Liver (tissue), 9 donors: ENCODE results near the gene LIMS2. TPM values are rescaled to one million over a fixed set of nuclear protein-coding genes. Genes with fewer than 3 reads are reported as not detected.

Experiments used
- DNase-seq: peaks from one replicate; pipeline ENCODE4 v3.0.0-alpha.2; 2017; ENCODE audit warnings: low spot score
- H3K27ac ChIP-seq, 2 donors: one replicate each; pipeline ENCODE4 v1.7.0; 2013; ENCODE audit warnings: inconsistent platforms in 2 of 2, low read length in 2 of 2, control low read depth in 1 of 2, low read depth in 1 of 2, mild to moderate bottlenecking in 1 of 2
- H3K27me3 ChIP-seq, 4 donors: one replicate each; pipeline versions ENCODE4 v1.6.1 to v1.7.0; 2013; ENCODE audit warnings: low read length in 3 of 4, inconsistent platforms in 1 of 4, mild to moderate bottlenecking in 1 of 4, moderate library complexity in 1 of 4; ENCODE audit not compliant: control insufficient read depth in 4 of 4, insufficient read depth in 4 of 4
- H3K36me3 ChIP-seq, 4 donors: one replicate each; pipeline versions ENCODE4 v1.6.1 to v1.7.0; 2013; ENCODE audit warnings: low read length in 3 of 4, mild to moderate bottlenecking in 3 of 4, low read depth in 1 of 4, moderate library complexity in 1 of 4; ENCODE audit not compliant: control insufficient read depth in 4 of 4, insufficient read depth in 3 of 4
- H3K4me1 ChIP-seq, 4 donors: one replicate each; pipeline versions ENCODE4 v1.6.1 to v1.7.0; 2013; ENCODE audit warnings: low read length in 3 of 4, mild to moderate bottlenecking in 3 of 4, moderate library complexity in 1 of 4; ENCODE audit not compliant: control insufficient read depth in 4 of 4, insufficient read depth in 4 of 4
- H3K4me3 ChIP-seq, 3 donors: one replicate each; pipeline versions ENCODE4 v1.6.1 to v1.7.0; 2013; ENCODE audit warnings: low read length in 3 of 3, control low read depth in 1 of 3, low read depth in 1 of 3, mild to moderate bottlenecking in 1 of 3
- H3K9ac ChIP-seq, 2 donors: one replicate each; pipeline ENCODE4 v1.7.0; 2013; ENCODE audit warnings: low read length in 2 of 2, mild to moderate bottlenecking in 2 of 2, moderate library complexity in 2 of 2, control low read depth in 1 of 2, low read depth in 1 of 2
- H3K9me3 ChIP-seq, 4 donors: one replicate each; pipeline versions ENCODE4 v1.6.1 to v1.7.0; 2013; ENCODE audit warnings: low read length in 3 of 4; ENCODE audit not compliant: control insufficient read depth in 4 of 4
- EGR1 ChIP-seq, 2 donors: IDR thresholded peaks; 2 replicates each; pipeline ENCODE4 v1.6.1; 2016 to 2018; ENCODE audit warnings: antibody characterized with exemption in 2 of 2, low read depth in 2 of 2
- FOXA1 ChIP-seq: IDR thresholded peaks from 2 replicates; pipeline ENCODE4 v1.6.1; 2016; ENCODE audit warnings: antibody characterized with exemption
- FOXA2 ChIP-seq: IDR thresholded peaks from 2 replicates; pipeline ENCODE4 v1.6.1; 2016; ENCODE audit warnings: antibody characterized with exemption
- GABPA ChIP-seq, 2 donors: IDR thresholded peaks in 1 of 2; conservative IDR thresholded peaks in 1 of 2; 2 replicates each; pipeline ENCODE4 v1.6.1; 2016; ENCODE audit warnings: antibody characterized with exemption in 2 of 2, mild to moderate bottlenecking in 1 of 2, moderate library complexity in 1 of 2
- HNF4G ChIP-seq: IDR thresholded peaks from 2 replicates; pipeline ENCODE4 v1.6.1; 2016; ENCODE audit warnings: antibody characterized with exemption
- JUND ChIP-seq, 2 donors: IDR thresholded peaks; 2 replicates each; pipeline ENCODE4 v1.6.1; 2016; ENCODE audit warnings: antibody characterized with exemption in 2 of 2
- NR2F2 ChIP-seq: IDR thresholded peaks from 2 replicates; pipeline ENCODE4 v1.6.1; 2016; ENCODE audit warnings: antibody characterized with exemption
- RAD21 ChIP-seq, 2 donors: IDR thresholded peaks; 2 replicates each; pipeline ENCODE4 v1.6.1; 2016; ENCODE audit warnings: antibody characterized with exemption in 2 of 2, mild to moderate bottlenecking in 2 of 2
- TAF1 ChIP-seq: conservative IDR thresholded peaks from 2 replicates; pipeline ENCODE4 v1.6.1; 2016; ENCODE audit warnings: antibody characterized with exemption, mild to moderate bottlenecking
- WGBS: extraction: QIAGEN DNeasy Blood & Tissue Kit; methylation state at CpG from one replicate; pipeline ENCODE4 v1.1.7; 2013; 5-methylcytosine and 5-hydroxymethylcytosine counted together
- polyA plus RNA-seq, 2 donors: library from polyadenylated mRNA; stranded (reverse) in 1 of 2; unstranded in 1 of 2; fragments of 200-250 nt in 1 of 2; fragments of >200 nt in 1 of 2; fragmentation: Nextera tagmentation in 1 of 2; extraction: Ambion mirVana in 1 of 2; gene quantifications; one replicate each; pipeline versions ENCODE4 v1.2.1 to v1.2.3, GENCODE V29; 2013 to 2015
- total RNA-seq, 2 donors: library from RNA; depleted of rRNA; stranded (reverse); fragments of >200 nt; gene quantifications; one replicate each; pipeline ENCODE4 v1.2.3, GENCODE V29; 2014
- TF ChIP-seq, protein P1 (sequence below): IDR thresholded peaks from 2 replicates; pipeline ENCODE4 v1.6.1; 2016; ENCODE audit warnings: antibody characterized with exemption, mild to moderate bottlenecking
- TF ChIP-seq, protein P2 (sequence below): IDR thresholded peaks from 2 replicates; pipeline ENCODE4 v1.6.1; 2016; ENCODE audit warnings: antibody characterized with exemption
- TF ChIP-seq, protein P3 (sequence below): IDR thresholded peaks from 2 replicates; pipeline ENCODE4 v1.6.1; 2016; ENCODE audit warnings: antibody characterized with exemption
- TF ChIP-seq, protein P4 (sequence below): fragments of 150-350 bp; IDR thresholded peaks from 2 replicates; pipeline ENCODE4 v1.5.1; 2017; ENCODE audit warnings: improper control_type of control experiment, low read depth, low read length; ENCODE audit not compliant: missing input control
- donor health status: healthy.
- donor health status: healthy.
- donor health status: healthy.
- donor health status: healthy.
- donor health status: healthy.

LIMS2 gene
- total and polyA plus RNA-seq, 4 donors = 1.4 to 17.9 (median 16.1) TPM

DNA sequence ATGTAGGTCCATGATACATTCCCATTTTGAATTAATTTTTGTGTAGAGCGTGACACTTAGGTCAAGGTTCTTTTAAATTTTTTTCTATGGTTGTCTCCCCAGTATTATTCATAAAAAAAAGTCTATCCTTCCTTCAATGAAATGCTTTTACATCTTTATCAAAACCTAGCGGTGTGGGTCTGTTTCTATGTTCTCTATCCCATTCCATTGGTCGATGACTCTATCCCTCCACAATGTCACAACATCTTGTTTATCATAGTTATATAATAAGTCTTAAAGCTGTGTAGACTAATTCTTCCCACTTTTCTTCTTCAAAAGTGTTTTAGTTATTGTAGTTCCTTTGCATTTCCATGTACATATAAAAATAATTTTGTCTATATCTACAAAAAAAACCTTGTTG is 76.6 kb downstream of the LIMS2 start (continued):
- TF ChIP-seq, protein P1, sequence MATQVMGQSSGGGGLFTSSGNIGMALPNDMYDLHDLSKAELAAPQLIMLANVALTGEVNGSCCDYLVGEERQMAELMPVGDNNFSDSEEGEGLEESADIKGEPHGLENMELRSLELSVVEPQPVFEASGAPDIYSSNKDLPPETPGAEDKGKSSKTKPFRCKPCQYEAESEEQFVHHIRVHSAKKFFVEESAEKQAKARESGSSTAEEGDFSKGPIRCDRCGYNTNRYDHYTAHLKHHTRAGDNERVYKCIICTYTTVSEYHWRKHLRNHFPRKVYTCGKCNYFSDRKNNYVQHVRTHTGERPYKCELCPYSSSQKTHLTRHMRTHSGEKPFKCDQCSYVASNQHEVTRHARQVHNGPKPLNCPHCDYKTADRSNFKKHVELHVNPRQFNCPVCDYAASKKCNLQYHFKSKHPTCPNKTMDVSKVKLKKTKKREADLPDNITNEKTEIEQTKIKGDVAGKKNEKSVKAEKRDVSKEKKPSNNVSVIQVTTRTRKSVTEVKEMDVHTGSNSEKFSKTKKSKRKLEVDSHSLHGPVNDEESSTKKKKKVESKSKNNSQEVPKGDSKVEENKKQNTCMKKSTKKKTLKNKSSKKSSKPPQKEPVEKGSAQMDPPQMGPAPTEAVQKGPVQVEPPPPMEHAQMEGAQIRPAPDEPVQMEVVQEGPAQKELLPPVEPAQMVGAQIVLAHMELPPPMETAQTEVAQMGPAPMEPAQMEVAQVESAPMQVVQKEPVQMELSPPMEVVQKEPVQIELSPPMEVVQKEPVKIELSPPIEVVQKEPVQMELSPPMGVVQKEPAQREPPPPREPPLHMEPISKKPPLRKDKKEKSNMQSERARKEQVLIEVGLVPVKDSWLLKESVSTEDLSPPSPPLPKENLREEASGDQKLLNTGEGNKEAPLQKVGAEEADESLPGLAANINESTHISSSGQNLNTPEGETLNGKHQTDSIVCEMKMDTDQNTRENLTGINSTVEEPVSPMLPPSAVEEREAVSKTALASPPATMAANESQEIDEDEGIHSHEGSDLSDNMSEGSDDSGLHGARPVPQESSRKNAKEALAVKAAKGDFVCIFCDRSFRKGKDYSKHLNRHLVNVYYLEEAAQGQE = no peak
- no peak for TF ChIP-seq NR2F2
- no peak for TF ChIP-seq EGR1 (IDR thresholded peaks at IDR 0.05; ENCODE audit: low read depth in 2 of 2)

DNA sequence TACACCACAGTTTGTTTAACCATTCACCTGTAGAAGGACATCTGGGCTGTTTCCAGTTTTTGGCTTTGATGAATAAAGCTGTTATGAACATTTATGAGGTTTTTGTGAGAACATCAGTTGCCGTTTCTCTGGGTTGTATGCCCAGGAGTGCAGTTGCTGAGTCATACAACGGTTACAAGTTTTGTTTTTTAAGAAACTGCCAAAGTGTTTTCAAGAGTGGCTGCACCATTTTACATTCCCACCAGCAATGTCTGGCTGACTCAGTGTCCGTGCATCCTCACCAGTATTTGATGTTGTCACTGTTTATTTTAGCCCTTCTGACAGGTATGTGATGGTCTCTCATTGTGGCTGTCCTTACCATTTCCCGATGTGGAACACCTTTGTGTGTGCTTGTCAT is 77.3 kb downstream of the LIMS2 start:
- H3K36me3 ChIP-seq = no peaks in the 10 kb centered on the region
- TF ChIP-seq FOXA2 = no peak
- no peak for TF ChIP-seq GABPA (IDR thresholded peaks at IDR 0.05 in 1 of 2, conservative IDR thresholded peaks at IDR 0.05 in 1 of 2)
- TF ChIP-seq, protein P2, sequence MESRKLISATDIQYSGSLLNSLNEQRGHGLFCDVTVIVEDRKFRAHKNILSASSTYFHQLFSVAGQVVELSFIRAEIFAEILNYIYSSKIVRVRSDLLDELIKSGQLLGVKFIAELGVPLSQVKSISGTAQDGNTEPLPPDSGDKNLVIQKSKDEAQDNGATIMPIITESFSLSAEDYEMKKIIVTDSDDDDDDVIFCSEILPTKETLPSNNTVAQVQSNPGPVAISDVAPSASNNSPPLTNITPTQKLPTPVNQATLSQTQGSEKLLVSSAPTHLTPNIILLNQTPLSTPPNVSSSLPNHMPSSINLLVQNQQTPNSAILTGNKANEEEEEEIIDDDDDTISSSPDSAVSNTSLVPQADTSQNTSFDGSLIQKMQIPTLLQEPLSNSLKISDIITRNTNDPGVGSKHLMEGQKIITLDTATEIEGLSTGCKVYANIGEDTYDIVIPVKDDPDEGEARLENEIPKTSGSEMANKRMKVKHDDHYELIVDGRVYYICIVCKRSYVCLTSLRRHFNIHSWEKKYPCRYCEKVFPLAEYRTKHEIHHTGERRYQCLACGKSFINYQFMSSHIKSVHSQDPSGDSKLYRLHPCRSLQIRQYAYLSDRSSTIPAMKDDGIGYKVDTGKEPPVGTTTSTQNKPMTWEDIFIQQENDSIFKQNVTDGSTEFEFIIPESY = no peak
- TF ChIP-seq EGR1 (IDR thresholded peaks at IDR 0.05; ENCODE audit: low read depth in 2 of 2) = no peak
- no peak for TF ChIP-seq RAD21 (IDR thresholded peaks at IDR 0.05)
- TF ChIP-seq HNF4G = no peak
- 82% methylated on average over 4 of the region's 4 CpGs for WGBS
- peaks cover 0 to 7% (median 0%) of the 10 kb centered on the region in 4 donors for H3K9me3 ChIP-seq
- H3K4me1 ChIP-seq = no peaks in the 10 kb centered on the region
- no peak for DNase-seq
- H3K27me3 ChIP-seq = no peaks in the 10 kb centered on the region
- H3K4me3 ChIP-seq = no peak overlapping the region
- H3K9ac ChIP-seq = no peak overlapping the region
- H3K27ac ChIP-seq = no peak overlapping the region

DNA sequence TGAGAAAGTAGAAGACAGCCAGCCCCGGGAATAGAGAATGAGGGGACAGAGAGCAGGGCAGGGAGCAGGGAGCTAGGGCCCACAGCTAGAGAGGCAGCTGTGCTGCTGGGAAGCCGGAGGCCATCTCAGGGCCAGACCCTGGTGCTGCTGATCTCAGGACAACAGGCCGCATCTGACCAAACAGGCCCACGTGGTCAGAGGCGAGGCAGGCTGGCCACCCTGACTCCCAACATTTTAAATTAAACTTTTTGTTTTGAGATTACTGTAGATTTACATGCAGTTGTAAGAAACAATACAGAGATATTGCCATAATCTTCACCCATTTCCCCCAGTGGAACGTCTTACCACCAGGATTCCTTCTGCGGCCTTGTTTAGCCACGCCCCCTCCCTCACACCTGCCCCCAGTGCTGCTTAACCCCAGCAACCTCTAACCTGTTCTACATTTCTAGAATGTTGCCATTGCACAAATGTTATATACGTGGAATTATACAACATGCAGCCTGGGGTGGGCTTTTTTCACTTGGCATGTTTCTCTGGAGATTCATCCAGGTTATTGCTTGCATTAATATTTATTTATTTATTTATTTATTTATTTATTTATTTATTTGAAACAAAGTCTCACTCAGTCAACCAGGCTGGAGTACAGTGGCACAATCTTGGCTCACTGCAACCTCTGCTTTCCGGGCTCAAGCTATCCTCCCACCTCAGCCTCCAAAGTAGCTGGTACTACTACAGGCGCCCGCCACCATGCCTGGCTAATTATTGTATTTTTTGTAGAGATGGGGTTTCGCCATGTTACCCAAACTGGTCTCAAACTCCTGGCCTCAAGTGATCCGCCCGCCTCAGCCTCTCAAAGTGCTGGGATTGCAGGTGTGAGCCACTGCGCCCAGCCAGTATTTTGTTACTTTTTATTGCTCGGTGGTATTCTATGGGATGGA is 78.0 kb downstream of the LIMS2 start:
- Histone ChIP-seq H3K9me3 (peaks cover 0 to 3% (median 0%) of the 10 kb centered on the region in 4 donors), H3K9ac (no peak overlapping the region), H3K27ac (no peak overlapping the region), H3K4me3 (no peak overlapping the region), H3K27me3 (no peaks in the 10 kb centered on the region), H3K36me3 (no peaks in the 10 kb centered on the region), H3K4me1 (no peaks in the 10 kb centered on the region)
- TF ChIP-seq FOXA1 (no peak), RAD21 (IDR thresholded peaks at IDR 0.05) (no peak), HNF4G (no peak), EGR1 (IDR thresholded peaks at IDR 0.05; ENCODE audit: low read depth in 2 of 2) (no peak), JUND (IDR thresholded peaks at IDR 0.05) (no peak), TAF1 (no peak)
- TF ChIP-seq, protein P3, sequence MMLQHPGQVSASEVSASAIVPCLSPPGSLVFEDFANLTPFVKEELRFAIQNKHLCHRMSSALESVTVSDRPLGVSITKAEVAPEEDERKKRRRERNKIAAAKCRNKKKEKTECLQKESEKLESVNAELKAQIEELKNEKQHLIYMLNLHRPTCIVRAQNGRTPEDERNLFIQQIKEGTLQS = no peak
- TF ChIP-seq, protein P4, sequence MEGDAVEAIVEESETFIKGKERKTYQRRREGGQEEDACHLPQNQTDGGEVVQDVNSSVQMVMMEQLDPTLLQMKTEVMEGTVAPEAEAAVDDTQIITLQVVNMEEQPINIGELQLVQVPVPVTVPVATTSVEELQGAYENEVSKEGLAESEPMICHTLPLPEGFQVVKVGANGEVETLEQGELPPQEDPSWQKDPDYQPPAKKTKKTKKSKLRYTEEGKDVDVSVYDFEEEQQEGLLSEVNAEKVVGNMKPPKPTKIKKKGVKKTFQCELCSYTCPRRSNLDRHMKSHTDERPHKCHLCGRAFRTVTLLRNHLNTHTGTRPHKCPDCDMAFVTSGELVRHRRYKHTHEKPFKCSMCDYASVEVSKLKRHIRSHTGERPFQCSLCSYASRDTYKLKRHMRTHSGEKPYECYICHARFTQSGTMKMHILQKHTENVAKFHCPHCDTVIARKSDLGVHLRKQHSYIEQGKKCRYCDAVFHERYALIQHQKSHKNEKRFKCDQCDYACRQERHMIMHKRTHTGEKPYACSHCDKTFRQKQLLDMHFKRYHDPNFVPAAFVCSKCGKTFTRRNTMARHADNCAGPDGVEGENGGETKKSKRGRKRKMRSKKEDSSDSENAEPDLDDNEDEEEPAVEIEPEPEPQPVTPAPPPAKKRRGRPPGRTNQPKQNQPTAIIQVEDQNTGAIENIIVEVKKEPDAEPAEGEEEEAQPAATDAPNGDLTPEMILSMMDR = no peak
- no peak for DNase-seq
- 89% methylated on average over 17 of the region's 17 CpGs for WGBS
